IMR-90 (cell line): ENCODE results near the gene ARL4C. TPM values are rescaled to one million over a fixed set of nuclear protein-coding genes. Genes with fewer than 3 reads are reported as not detected.

Experiments
- ATAC-seq: fragments of 200-7000 bp; cut with Tn5 transposase; 2 replicates; pipeline ENCODE4 v1.9.1; 2020; ENCODE audit warnings: low read depth, mild to moderate bottlenecking, moderate library complexity
- BruUV-seq: library from RNA; stranded (reverse); fragments of 400-500 nt; replicated peaks from 2 replicates; lab custom pipeline; 2021; lab: Mats Ljungman, UMichigan
- CTCF ChIA-PET: fragments of 300-600 bp; formaldehyde crosslinking; extraction: SDS; loops from one replicate; lab custom pipeline; 2021; ENCODE audit warnings: antibody characterized with exemption; lab: Yijun Ruan, JAX
- POLR2A ChIA-PET: fragments of 300-600 bp; sonication (Branson Sonifier 250); formaldehyde crosslinking; loops from one replicate; lab custom pipeline; 2022; ENCODE audit warnings: antibody characterized with exemption; ENCODE audit not compliant: unreplicated experiment; lab: Charles Lee
- DNase-seq: peaks from one replicate; pipeline ENCODE4 v3.0.0; 2013
- H2AFZ ChIP-seq: replicated peaks from 2 replicates; pipeline ENCODE3; 2013; ENCODE audit warnings: low read length, mild to moderate bottlenecking; ENCODE audit not compliant: poor library complexity
- H2AK5ac ChIP-seq: 2 replicates; pipeline ENCODE4 v1.6.1; 2013; ENCODE audit warnings: low read depth, low read length, inconsistent platforms
- H2AK9ac ChIP-seq: replicated peaks from 2 replicates; pipeline ENCODE3; 2013; ENCODE audit warnings: mild to moderate bottlenecking, low read depth, low read length, moderate library complexity; ENCODE audit not compliant: poor library complexity
- H2BK120ac ChIP-seq: 2 replicates; pipeline ENCODE4 v1.6.1; 2013; ENCODE audit warnings: low read depth, low read length, inconsistent platforms
- H2BK15ac ChIP-seq: 3 replicates; pipeline ENCODE4 v1.6.1; 2013; ENCODE audit warnings: low read depth, low read length, inconsistent platforms
- H2BK20ac ChIP-seq: 2 replicates; pipeline ENCODE4 v1.6.1; 2013; ENCODE audit warnings: low read depth, mild to moderate bottlenecking, inconsistent platforms, low read length, moderate library complexity
- H2BK5ac ChIP-seq: 2 replicates; pipeline ENCODE4 v1.6.1; 2013; ENCODE audit warnings: mild to moderate bottlenecking, low read depth, low read length, inconsistent platforms; ENCODE audit not compliant: poor library complexity, severe bottlenecking
- H3K14ac ChIP-seq: replicated peaks from 2 replicates; pipeline ENCODE4 v1.6.1; 2013; ENCODE audit warnings: low read depth, low read length, inconsistent platforms
- H3K18ac ChIP-seq: 2 replicates; pipeline ENCODE4 v1.6.1; 2013; ENCODE audit warnings: low read depth, low read length, control low read depth
- H3K23ac ChIP-seq: 2 replicates; pipeline ENCODE4 v1.6.1; 2013; ENCODE audit warnings: low read depth, low read length, inconsistent platforms
- H3K27ac ChIP-seq: 2 replicates; pipeline ENCODE4 v1.5.1; 2013; ENCODE audit warnings: mild to moderate bottlenecking, control low read depth, low read length; ENCODE audit not compliant: insufficient read depth
- H3K27me3 ChIP-seq: 2 replicates; pipeline ENCODE4 v1.6.1; 2013; ENCODE audit warnings: low read length; ENCODE audit not compliant: control insufficient read depth, insufficient read depth
- H3K36me3 ChIP-seq: 2 replicates; pipeline ENCODE4 v1.6.1; 2013; ENCODE audit warnings: low read length, mixed read lengths; ENCODE audit not compliant: control insufficient read depth, insufficient read depth
- H3K4ac ChIP-seq: 2 replicates; pipeline ENCODE4 v1.6.1; 2013; ENCODE audit warnings: low read depth, low read length, inconsistent platforms
- H3K4me1 ChIP-seq: 2 replicates; pipeline ENCODE4 v1.6.1; 2013; ENCODE audit warnings: low read length, mixed read lengths; ENCODE audit not compliant: control insufficient read depth, insufficient read depth
- H3K4me2 ChIP-seq: 2 replicates; pipeline ENCODE4 v1.6.1; 2013; ENCODE audit warnings: low read depth, mild to moderate bottlenecking, control low read depth, low read length, moderate library complexity
- H3K4me3 ChIP-seq: 2 replicates; pipeline ENCODE4 v1.5.1; 2013; ENCODE audit warnings: low read depth, mild to moderate bottlenecking, control low read depth, low read length, moderate library complexity; ENCODE audit not compliant: insufficient read depth
- H3K56ac ChIP-seq: 2 replicates; pipeline ENCODE4 v1.6.1; 2013; ENCODE audit warnings: low read length, inconsistent platforms; ENCODE audit not compliant: insufficient read depth; ENCODE audit errors: extremely low read depth
- H3K79me1 ChIP-seq, 2 experiments: 2 replicates each; pipeline ENCODE4 v1.6.1; 2013; ENCODE audit warnings: low read length in 2 of 2, inconsistent platforms in 1 of 2, low read depth in 1 of 2
- H3K9ac ChIP-seq: 2 replicates; pipeline ENCODE4 v1.6.1; 2013; ENCODE audit warnings: low read depth, low read length, control low read depth
- H3K9me1 ChIP-seq: 2 replicates; pipeline ENCODE4 v1.6.1; 2013; ENCODE audit warnings: low read length, inconsistent platforms; ENCODE audit not compliant: insufficient read depth
- H3K9me3 ChIP-seq: 2 replicates; pipeline ENCODE4 v1.6.1; 2013; ENCODE audit warnings: low read length; ENCODE audit not compliant: control insufficient read depth, insufficient read depth
- H4K20me1 ChIP-seq: 2 replicates; pipeline ENCODE4 v1.6.1; 2013; ENCODE audit warnings: low read length, inconsistent platforms; ENCODE audit not compliant: insufficient read depth
- H4K5ac ChIP-seq: 2 replicates; pipeline ENCODE4 v1.6.1; 2013; ENCODE audit warnings: mild to moderate bottlenecking, low read depth, low read length, control low read depth
- H4K8ac ChIP-seq, 2 experiments: 2 replicates each; pipeline ENCODE4 v1.6.1; 2013; ENCODE audit warnings: low read depth in 2 of 2, low read length in 2 of 2, control low read depth in 1 of 2, inconsistent platforms in 1 of 2
- H4K91ac ChIP-seq: 2 replicates; pipeline ENCODE4 v1.6.1; 2013; ENCODE audit warnings: low read depth, low read length, inconsistent platforms; ENCODE audit not compliant: insufficient read depth
- CEBPB ChIP-seq: IDR thresholded peaks from 2 replicates; pipeline ENCODE4 v1.6.1; 2012; ENCODE audit warnings: low read depth, low read length, improper control_type of control experiment
- CTCF ChIP-seq: conservative IDR thresholded peaks from 2 replicates; pipeline ENCODE4 v1.5.1; 2012; ENCODE audit warnings: mild to moderate bottlenecking, low read depth, low read length, improper control_type of control experiment
- ELK1 ChIP-seq: fragments of 150-350 bp; IDR thresholded peaks from 2 replicates; pipeline ENCODE4 v1.6.1; 2016; ENCODE audit warnings: low read depth, mild to moderate bottlenecking, low read length, moderate library complexity, borderline replicate concordance
- FOS ChIP-seq: fragments of 150-350 bp; IDR thresholded peaks from 2 replicates; pipeline ENCODE4 v1.6.1; 2016; ENCODE audit warnings: low read depth, low read length
- MXI1 ChIP-seq: IDR thresholded peaks from 2 replicates; pipeline ENCODE4 v1.6.1; 2012; ENCODE audit warnings: low read depth, mild to moderate bottlenecking, low read length, moderate library complexity, borderline replicate concordance
- POLR2A ChIP-seq: IDR thresholded peaks from 2 replicates; pipeline ENCODE4 v1.6.1; 2012; ENCODE audit warnings: mild to moderate bottlenecking, low read depth, low read length
- RCOR1 ChIP-seq: IDR thresholded peaks from 2 replicates; pipeline ENCODE4 v1.6.1; 2012; ENCODE audit warnings: mild to moderate bottlenecking, low read length, improper control_type of control experiment; ENCODE audit not compliant: insufficient replicate concordance
- RFX5 ChIP-seq: IDR thresholded peaks from 2 replicates; pipeline ENCODE4 v1.8.0; 2012; ENCODE audit warnings: low read depth, mild to moderate bottlenecking, low read length, moderate library complexity
- WGBS, 2 experiments: methylation state at CpG; one replicate each; pipeline versions ENCODE4 v1.1.5 to v1.1.7; 2013; ENCODE audit warnings: missing lambda C conversion rate in 2 of 2; ENCODE audit not compliant: insufficient read length in 1 of 2; ENCODE audit errors: extremely low coverage in 2 of 2; 5-methylcytosine and 5-hydroxymethylcytosine counted together
- dilution Hi-C: fragments of 300-500 bp; cut with HindIII; formaldehyde crosslinking; loops from one replicate; pipeline ENCODE4 v1.14.3; 2018; ENCODE audit warnings: low sequenced_read_pairs; ENCODE audit not compliant: unreplicated experiment
- in situ Hi-C: fragments of 300-500 bp; cut with MboI; formaldehyde crosslinking; loops from 3 replicates; pipeline ENCODE4 v1.14.3; 2019; ENCODE audit warnings: low sequenced_read_pairs, inconsistent platforms, mixed read lengths
- intact Hi-C: fragments of 100-400 bp; cut with micrococcal nuclease; formaldehyde crosslinking; loops from 2 replicates; pipeline ENCODE4 v1.10.0; 2022
- polyA plus RNA-seq, 3 experiments: library from polyadenylated mRNA; depleted of rRNA; stranded (reverse); fragments of >200 nt; gene quantifications; 2 replicates each; pipeline ENCODE4 v1.2.3, GENCODE V29; 2012; ENCODE audit warnings: low replicate concordance in 1 of 3
- total RNA-seq: library from RNA; depleted of rRNA; stranded (reverse); fragments of >200 nt; gene quantifications from 2 replicates; pipeline ENCODE4 v1.2.3, GENCODE V29; 2012
- TF ChIP-seq, protein P1 (sequence below): fragments of 150-350 bp; IDR thresholded peaks from 2 replicates; pipeline ENCODE4 v1.6.1; 2017; ENCODE audit warnings: mild to moderate bottlenecking, antibody characterized with exemption, low read length, low read depth

ARL4C gene
- total and polyA plus RNA-seq, 2 of the 4 experiments (the other 2 are of a cell fraction): 7.7 to 8.2 TPM

DNA sequence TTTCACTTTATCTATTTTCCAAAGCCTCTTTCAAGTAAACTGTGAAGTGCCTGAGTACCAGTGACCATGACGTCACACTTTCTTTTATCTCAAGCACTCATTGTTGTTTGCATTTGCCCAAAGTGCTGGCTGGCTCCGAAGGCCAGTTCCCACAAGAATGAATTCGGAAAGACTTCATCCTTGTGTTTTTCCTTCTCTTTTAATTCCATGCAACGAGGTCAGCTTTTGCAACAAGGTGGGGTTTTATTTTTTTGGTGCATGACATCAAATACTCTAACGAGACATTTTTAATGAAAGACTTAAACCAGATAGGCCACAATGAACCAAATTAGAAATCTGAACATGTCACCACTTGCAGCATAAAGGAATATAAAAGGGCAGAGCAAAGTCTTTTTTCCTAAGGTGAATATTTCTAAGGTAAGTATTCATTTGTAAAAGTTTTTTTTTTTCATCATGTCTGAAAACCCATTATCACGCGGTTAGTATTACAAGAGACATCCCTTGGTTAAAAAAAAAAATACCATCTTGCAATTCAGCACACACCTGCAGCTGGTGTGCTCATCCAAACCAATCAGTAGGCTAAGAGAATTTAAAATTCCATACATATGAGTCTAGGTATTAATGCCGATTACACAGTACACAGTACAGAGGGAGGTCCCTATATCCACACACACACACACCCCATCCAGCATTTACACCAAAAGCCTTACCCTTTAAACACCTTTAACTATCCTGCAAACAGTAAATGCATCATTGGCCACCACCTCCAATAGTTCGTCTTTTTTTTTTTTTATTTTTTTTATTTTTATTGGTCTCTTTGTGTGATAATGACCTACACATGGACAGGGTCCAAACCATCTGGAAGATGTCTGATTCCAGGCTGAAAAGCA, 2.3 kb downstream of the ARL4C start (continued):
- TF ChIP-seq, protein P1, sequence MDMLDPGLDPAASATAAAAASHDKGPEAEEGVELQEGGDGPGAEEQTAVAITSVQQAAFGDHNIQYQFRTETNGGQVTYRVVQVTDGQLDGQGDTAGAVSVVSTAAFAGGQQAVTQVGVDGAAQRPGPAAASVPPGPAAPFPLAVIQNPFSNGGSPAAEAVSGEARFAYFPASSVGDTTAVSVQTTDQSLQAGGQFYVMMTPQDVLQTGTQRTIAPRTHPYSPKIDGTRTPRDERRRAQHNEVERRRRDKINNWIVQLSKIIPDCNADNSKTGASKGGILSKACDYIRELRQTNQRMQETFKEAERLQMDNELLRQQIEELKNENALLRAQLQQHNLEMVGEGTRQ: no peak
- TF ChIP-seq CEBPB: no peak
- TF ChIP-seq POLR2A: no peak

GRCh38 chr2:234493796-234494195, 3.1 kb downstream of the ARL4C start:
- Histone ChIP-seq H4K5ac (no peak overlapping the region), H3K4me2 (peak overlapping the region; percentile 88), H4K20me1 (peaks cover 5% of the 10 kb centered on the region; the same call in 1 of the 2 replicates), H3K9me3 (no peaks in the 10 kb centered on the region), H4K91ac (no peak overlapping the region), H2BK120ac (no peak overlapping the region), H2BK5ac (no peak overlapping the region), H3K14ac (no peak overlapping the region; the same call in 1 of the 2 replicates), H3K56ac (no peak overlapping the region), H2BK20ac (no peak overlapping the region), H2AK5ac (no peak overlapping the region), H3K4me3 (peak overlapping the region; percentile 84), H3K9ac (no peak overlapping the region), H3K79me1 (peaks cover 21 to 44% of the 10 kb centered on the region in 2 experiments), H3K27me3 (no peaks in the 10 kb centered on the region), H2AFZ (no peak overlapping the region), H3K4me1 (peaks cover 5% of the 10 kb centered on the region), H3K36me3 (no peaks in the 10 kb centered on the region), H2BK15ac (no peak overlapping the region), H3K18ac (peak overlapping the region; percentile 36; the same call in 1 of the 2 replicates), H3K23ac (no peak overlapping the region), H3K9me1 (0 out of 2 replicates have a peak, but pooled peaks cover 3% of the 10 kb centered on the region), H2AK9ac (no peak overlapping the region), H4K8ac (no peak overlapping the region), H3K27ac (no peak overlapping the region), H3K4ac (no peak overlapping the region)
- dilution Hi-C loops: no loop called here
- CTCF ChIA-PET: no interaction called here
- ATAC-seq (no peak), DNase-seq (no peak)
- no TSS peak for BruUV-seq
- POLR2A ChIA-PET: no interaction called here
- in situ Hi-C loops: loop anchor here (10.0 kb wide), 1 partner anchor 209 kb away; no protein-coding TSS in a partner anchor
- intact Hi-C loops: loop anchor here (2.0 to 10.0 kb wide), 3 partner anchors 49 to 129 kb away; no protein-coding TSS in a partner anchor
- WGBS, 2 experiments: no CpG with 5 or more reads among the region's 4 CpGs
- no peak for TF ChIP-seq CEBPB
- TF ChIP-seq RCOR1: no peak
- no peak for TF ChIP-seq CTCF
- no peak for TF ChIP-seq RFX5
- TF ChIP-seq FOS: no peak
- TF ChIP-seq, protein P1: no peak
- TF ChIP-seq ELK1: no peak
- no peak for TF ChIP-seq POLR2A
- no peak for TF ChIP-seq MXI1
